HepG2 (cell line): ENCODE data around the gene SEMA3B. TPM values are rescaled to one million over a fixed set of nuclear protein-coding genes. Genes with fewer than 3 reads are reported as not detected.

Source experiments
- FOSL1 ChIP-seq: sonication (generic); formaldehyde crosslinking; IDR thresholded peaks from 2 replicates; pipeline ENCODE4 v1.9.0; 2021; ENCODE audit warnings: missing genetic modification reagents, borderline replicate concordance
- JUND ChIP-seq: sonication (generic); formaldehyde crosslinking; IDR thresholded peaks from 2 replicates; pipeline ENCODE4 v1.8.0; 2022; ENCODE audit warnings: mild to moderate bottlenecking, missing genetic modification reagents
- KDM4B ChIP-seq: sonication (generic); formaldehyde crosslinking; IDR thresholded peaks from 2 replicates; pipeline ENCODE4 v1.4.0; 2020; ENCODE audit warnings: missing genetic modification reagents
- KLF15 ChIP-seq: sonication (generic); formaldehyde crosslinking; IDR thresholded peaks from 2 replicates; pipeline ENCODE4 v1.8.1; 2023; ENCODE audit warnings: borderline replicate concordance, mild to moderate bottlenecking, inconsistent platforms, missing genetic modification reagents, mixed read lengths
- NFRKB ChIP-seq: fragments of 450-650 bp; IDR thresholded peaks from 2 replicates; pipeline ENCODE4 v1.6.1; 2017
- PCBP2 ChIP-seq: fragments of 200-400 bp; formaldehyde crosslinking; optimal IDR thresholded peaks from 2 replicates; pipeline ENCODE3; 2018; ENCODE audit warnings: low read length, low read depth; ENCODE audit not compliant: poor library complexity, severe bottlenecking
- PPARG ChIP-seq: conservative IDR thresholded peaks from 2 replicates; pipeline ENCODE4 v1.6.1; 2016; ENCODE audit warnings: missing biosample characterization, missing genetic modification reagents
- RARG ChIP-seq: sonication (generic); formaldehyde crosslinking; IDR thresholded peaks from 2 replicates; pipeline ENCODE4 v1.4.0; 2020; ENCODE audit warnings: low read depth, mild to moderate bottlenecking, missing genetic modification reagents
- SALL2 ChIP-seq: sonication (generic); formaldehyde crosslinking; IDR thresholded peaks from 2 replicates; pipeline ENCODE4 v1.8.1; 2023; ENCODE audit warnings: mild to moderate bottlenecking, missing genetic modification reagents, inconsistent platforms
- SATB2 ChIP-seq: sonication (generic); formaldehyde crosslinking; IDR thresholded peaks from 2 replicates; pipeline ENCODE4 v1.5.0; 2020; ENCODE audit warnings: missing genetic modification reagents
- SCMH1 ChIP-seq: sonication (generic); formaldehyde crosslinking; IDR thresholded peaks from 2 replicates; pipeline ENCODE4 v1.9.0; 2021; ENCODE audit warnings: missing genetic modification reagents, mild to moderate bottlenecking, borderline replicate concordance
- SP2 ChIP-seq: sonication (generic); formaldehyde crosslinking; IDR thresholded peaks from 2 replicates; pipeline ENCODE4 v1.5.1; 2020; ENCODE audit warnings: mild to moderate bottlenecking, missing genetic modification reagents
- TSC22D2 ChIP-seq: sonication (generic); formaldehyde crosslinking; IDR thresholded peaks from 2 replicates; pipeline ENCODE4 v1.5.1; 2020; ENCODE audit warnings: missing genetic modification reagents, mild to moderate bottlenecking, borderline replicate concordance
- ZNF430 ChIP-seq: sonication (generic); formaldehyde crosslinking; IDR thresholded peaks from 2 replicates; pipeline ENCODE4 v1.9.0; 2021; ENCODE audit warnings: mild to moderate bottlenecking, missing genetic modification reagents
- ZNF614 ChIP-seq: IDR thresholded peaks from 2 replicates; pipeline ENCODE4 v1.6.1; 2018; ENCODE audit warnings: missing biosample characterization, missing genetic modification reagents, inconsistent platforms, borderline replicate concordance
- ZNF703 ChIP-seq: sonication (generic); formaldehyde crosslinking; IDR thresholded peaks from 2 replicates; pipeline ENCODE4 v1.5.1; 2020; ENCODE audit warnings: missing genetic modification reagents, mild to moderate bottlenecking, moderate library complexity, borderline replicate concordance
- polyA plus RNA-seq, 8 experiments: library from polyadenylated mRNA; depleted of rRNA in 3 of 8; stranded (reverse) in 7 of 8; unstranded in 1 of 8; fragments of >200 nt; fragmentation: Illumina TruSeq in 4 of 8; extraction: Trizol in 4 of 8; gene quantifications; 2 replicates each; pipeline versions ENCODE4 v1.2.1 to v1.2.3, GENCODE V29; 2011 to 2016; ENCODE audit warnings: low read depth in 4 of 8, missing spikeins in 1 of 8, mixed read lengths in 1 of 8; ENCODE audit not compliant: insufficient read depth in 1 of 8
- total RNA-seq, 5 experiments: library from RNA; depleted of rRNA; stranded (reverse); fragments of >200 nt; fragmentation: Illumina TruSeq; extraction: Trizol; gene quantifications; 2 replicates each; pipeline ENCODE4 v1.2.3, GENCODE V29; 2016; ENCODE audit warnings: low read depth in 1 of 5
- TF ChIP-seq, protein P1 (sequence below): sonication (generic); formaldehyde crosslinking; IDR thresholded peaks from 2 replicates; pipeline ENCODE4 v1.4.0; 2020; ENCODE audit warnings: mild to moderate bottlenecking, missing genetic modification reagents
- TF ChIP-seq, protein P2 (sequence below): sonication (generic); formaldehyde crosslinking; IDR thresholded peaks from 2 replicates; pipeline ENCODE4 v1.5.0; 2020; ENCODE audit warnings: mild to moderate bottlenecking, missing genetic modification reagents, borderline replicate concordance
- TF ChIP-seq, protein P3 (sequence below): sonication (generic); formaldehyde crosslinking; IDR thresholded peaks from 2 replicates; pipeline ENCODE4 v1.5.1; 2020; ENCODE audit warnings: missing genetic modification reagents, mild to moderate bottlenecking, borderline replicate concordance
- TF ChIP-seq, protein P4 (sequence below): sonication (generic); formaldehyde crosslinking; IDR thresholded peaks from 2 replicates; pipeline ENCODE4 v1.4.0; 2020; ENCODE audit warnings: missing genetic modification reagents
- TF ChIP-seq, protein P5 (sequence below): conservative IDR thresholded peaks from 2 replicates; pipeline ENCODE4 v1.6.1; 2018; ENCODE audit warnings: missing genetic modification reagents

The SEMA3B gene
- total and polyA plus RNA-seq, 2 of the 13 experiments (the other 11 are each of a cell fraction or from before 2014, with no cell fraction given), result 93.2 to 158 TPM

DNA sequence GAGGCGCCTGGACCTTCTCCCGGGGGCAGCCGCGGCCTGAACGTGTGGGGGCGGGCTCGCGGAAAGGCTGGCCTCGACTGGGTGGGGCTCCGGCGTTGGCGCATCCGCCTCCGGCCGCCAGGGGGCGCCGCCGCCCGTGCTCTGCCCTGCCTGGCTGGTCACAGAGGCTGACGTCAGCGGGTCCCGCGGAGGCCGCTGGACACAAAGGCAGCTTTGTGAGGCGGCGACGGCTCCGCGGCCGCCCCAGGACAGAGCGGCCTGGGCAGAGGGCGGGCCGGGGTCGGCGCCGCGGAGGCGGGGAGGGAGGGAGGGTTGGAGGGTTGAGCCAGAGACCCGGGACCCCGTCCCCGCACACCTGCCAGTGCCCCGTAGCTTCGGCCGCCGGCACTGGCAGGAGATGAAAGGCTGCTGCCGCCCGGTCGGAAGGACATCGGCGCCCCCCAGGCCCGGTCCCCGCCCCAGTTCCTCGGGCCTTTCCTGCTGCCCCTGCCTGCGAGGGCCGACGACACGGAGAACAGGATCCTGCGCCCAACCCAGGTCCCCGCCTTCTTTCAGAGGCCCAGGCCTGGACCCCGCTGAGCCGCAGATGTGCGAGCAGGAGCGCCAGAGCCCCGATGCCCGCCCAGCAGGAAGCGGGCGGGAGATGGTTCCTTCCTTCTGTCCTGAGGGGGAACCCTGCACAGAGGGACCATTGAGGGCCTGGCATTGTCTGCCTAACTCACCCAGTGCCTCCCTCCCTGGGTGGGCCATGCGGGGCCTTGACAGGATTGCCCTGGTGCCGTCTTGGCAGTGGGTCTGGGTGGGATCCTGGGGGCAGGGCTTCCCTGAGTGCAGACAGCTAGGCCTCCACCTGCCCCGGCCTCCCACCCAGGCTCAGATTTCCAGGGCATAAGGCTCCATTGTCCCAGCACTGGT is 8.7 kb upstream of the SEMA3B start (continued):
- TF ChIP-seq, protein P1, sequence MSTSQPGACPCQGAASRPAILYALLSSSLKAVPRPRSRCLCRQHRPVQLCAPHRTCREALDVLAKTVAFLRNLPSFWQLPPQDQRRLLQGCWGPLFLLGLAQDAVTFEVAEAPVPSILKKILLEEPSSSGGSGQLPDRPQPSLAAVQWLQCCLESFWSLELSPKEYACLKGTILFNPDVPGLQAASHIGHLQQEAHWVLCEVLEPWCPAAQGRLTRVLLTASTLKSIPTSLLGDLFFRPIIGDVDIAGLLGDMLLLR (CRISPR knock-in tag), result no peak
- TF ChIP-seq, protein P2, sequence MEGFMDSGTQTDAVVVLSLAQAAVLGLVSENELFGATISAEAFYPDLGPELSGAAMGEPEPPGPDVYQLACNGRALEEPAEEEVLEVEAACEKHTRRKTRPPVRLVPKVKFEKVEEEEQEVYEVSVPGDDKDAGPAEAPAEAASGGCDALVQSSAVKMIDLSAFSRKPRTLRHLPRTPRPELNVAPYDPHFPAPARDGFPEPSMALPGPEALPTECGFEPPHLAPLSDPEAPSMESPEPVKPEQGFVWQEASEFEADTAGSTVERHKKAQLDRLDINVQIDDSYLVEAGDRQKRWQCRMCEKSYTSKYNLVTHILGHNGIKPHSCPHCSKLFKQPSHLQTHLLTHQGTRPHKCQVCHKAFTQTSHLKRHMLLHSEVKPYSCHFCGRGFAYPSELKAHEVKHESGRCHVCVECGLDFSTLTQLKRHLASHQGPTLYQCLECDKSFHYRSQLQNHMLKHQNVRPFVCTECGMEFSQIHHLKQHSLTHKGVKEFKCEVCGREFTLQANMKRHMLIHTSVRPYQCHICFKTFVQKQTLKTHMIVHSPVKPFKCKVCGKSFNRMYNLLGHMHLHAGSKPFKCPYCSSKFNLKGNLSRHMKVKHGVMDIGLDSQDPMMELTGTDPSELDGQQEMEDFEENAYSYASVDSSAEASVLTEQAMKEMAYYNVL (CRISPR knock-in tag), result peak; percentile 76; the same call in 1 of the 2 replicates
- no peak for TF ChIP-seq PCBP2
- TF ChIP-seq NFRKB, result no peak
- TF ChIP-seq ZNF430, result peak; percentile 65
- no peak for TF ChIP-seq ZNF614
- TF ChIP-seq, protein P3, sequence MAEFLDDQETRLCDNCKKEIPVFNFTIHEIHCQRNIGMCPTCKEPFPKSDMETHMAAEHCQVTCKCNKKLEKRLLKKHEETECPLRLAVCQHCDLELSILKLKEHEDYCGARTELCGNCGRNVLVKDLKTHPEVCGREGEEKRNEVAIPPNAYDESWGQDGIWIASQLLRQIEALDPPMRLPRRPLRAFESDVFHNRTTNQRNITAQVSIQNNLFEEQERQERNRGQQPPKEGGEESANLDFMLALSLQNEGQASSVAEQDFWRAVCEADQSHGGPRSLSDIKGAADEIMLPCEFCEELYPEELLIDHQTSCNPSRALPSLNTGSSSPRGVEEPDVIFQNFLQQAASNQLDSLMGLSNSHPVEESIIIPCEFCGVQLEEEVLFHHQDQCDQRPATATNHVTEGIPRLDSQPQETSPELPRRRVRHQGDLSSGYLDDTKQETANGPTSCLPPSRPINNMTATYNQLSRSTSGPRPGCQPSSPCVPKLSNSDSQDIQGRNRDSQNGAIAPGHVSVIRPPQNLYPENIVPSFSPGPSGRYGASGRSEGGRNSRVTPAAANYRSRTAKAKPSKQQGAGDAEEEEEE, result no peak
- TF ChIP-seq RARG (CRISPR knock-in tag), result no peak
- TF ChIP-seq FOSL1 (CRISPR knock-in tag), result no peak; the same call in 1 of the 2 replicates
- TF ChIP-seq SALL2, result peak; percentile 37; the same call in 1 of the 2 replicates
- TF ChIP-seq TSC22D2 (CRISPR knock-in tag), result peak; percentile 51; the same call in 1 of the 2 replicates
- no peak for TF ChIP-seq KDM4B
- TF ChIP-seq SP2 (CRISPR knock-in tag), result no peak
- TF ChIP-seq, protein P4, sequence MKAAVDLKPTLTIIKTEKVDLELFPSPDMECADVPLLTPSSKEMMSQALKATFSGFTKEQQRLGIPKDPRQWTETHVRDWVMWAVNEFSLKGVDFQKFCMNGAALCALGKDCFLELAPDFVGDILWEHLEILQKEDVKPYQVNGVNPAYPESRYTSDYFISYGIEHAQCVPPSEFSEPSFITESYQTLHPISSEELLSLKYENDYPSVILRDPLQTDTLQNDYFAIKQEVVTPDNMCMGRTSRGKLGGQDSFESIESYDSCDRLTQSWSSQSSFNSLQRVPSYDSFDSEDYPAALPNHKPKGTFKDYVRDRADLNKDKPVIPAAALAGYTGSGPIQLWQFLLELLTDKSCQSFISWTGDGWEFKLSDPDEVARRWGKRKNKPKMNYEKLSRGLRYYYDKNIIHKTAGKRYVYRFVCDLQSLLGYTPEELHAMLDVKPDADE (CRISPR knock-in tag), result no peak
- no peak; the same call in 1 of the 2 replicates for TF ChIP-seq PPARG (CRISPR knock-in tag)
- peak; percentile 93; the same call in 1 of the 2 replicates for TF ChIP-seq ZNF703 (CRISPR knock-in tag)
- no peak for TF ChIP-seq SCMH1 (CRISPR knock-in tag)
- TF ChIP-seq KLF15, result no peak
- TF ChIP-seq, protein P5, sequence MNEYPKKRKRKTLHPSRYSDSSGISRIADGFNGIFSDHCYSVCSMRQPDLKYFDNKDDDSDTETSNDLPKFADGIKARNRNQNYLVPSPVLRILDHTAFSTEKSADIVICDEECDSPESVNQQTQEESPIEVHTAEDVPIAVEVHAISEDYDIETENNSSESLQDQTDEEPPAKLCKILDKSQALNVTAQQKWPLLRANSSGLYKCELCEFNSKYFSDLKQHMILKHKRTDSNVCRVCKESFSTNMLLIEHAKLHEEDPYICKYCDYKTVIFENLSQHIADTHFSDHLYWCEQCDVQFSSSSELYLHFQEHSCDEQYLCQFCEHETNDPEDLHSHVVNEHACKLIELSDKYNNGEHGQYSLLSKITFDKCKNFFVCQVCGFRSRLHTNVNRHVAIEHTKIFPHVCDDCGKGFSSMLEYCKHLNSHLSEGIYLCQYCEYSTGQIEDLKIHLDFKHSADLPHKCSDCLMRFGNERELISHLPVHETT (CRISPR knock-in tag), result peak; percentile 95
- TF ChIP-seq SATB2 (CRISPR knock-in tag), result no peak; the same call in 1 of the 2 replicates
- TF ChIP-seq JUND (CRISPR knock-in tag), result peak; percentile 87
